ENCODE measurements around the gene MMP19.

DNA sequence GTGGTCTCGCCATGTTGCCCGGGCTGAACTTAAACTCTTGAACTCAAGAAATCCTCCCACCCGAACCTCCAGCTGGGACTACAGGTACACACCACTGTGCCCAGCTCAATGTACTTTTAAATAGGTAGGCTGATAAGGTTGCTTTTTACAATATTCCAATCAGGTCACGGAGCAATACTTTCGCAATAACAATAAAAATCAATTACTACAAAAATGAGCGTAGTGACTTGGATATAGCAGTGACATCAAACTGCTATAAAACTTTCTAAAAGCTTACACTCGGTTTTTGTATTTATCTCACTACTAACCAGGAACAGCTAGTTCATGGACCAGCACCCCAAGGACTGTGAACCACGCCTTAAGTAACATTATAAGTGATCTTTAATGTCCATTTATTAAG, 35.8 kb downstream of the MMP19 start:
- TF ChIP-seq EZH2phosphoT487 (IDR thresholded peaks at IDR 0.05; ENCODE audit: insufficient read depth, low read depth) (no peak), EZH2 (IDR thresholded peaks at IDR 0.05; ENCODE audit: insufficient read depth, poor library complexity, severe bottlenecking) (no peak)

Measured in GM23248 (cell line).